ENCODE measurements around the gene CSMD2.
A peak's percentile ranks its signal among the peaks of the same experiment; 100 is the strongest.
"Not testable (repeated sequence)": the region's sequence is repeated elsewhere in the genome, so short reads cannot be mapped to it uniquely, and the experiment has no call there.

The CSMD2 gene

DNA sequence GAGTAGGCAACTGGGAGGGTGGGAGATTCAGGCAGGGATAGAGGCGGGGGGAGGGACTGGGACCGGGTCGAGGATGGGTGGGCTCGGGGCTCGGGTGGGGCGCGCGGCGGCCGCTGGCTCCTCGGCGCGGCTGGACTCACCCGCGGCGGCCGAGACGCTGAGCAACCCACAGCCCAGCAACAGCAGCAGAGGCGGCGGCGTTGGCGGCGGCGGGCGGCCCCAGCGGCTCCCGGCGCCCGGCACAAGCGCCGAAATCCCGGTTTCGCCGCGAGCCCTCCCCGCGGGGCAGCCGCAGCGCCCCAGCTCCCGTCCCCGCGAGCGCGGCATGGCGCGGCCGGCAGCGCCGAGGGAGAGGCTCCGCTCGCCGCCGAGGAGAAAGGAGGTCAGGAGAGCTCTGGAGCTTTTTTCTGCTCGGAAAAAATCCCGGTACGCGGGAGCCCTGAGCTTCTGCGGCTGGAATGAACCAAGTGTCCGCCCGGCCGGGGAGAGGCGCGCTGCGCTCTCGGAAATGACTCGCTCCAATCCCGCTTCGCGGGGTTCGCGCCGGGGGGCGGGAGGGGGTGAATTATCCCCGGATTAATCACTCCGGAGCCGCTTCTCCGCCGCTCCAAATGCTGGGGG, at the start of gene CSMD2:
Gene CSMD2, minus strand, starts transcription at position 460 of the 621 bp plus-strand sequence. Its CDS starts 133 bp downstream, at position 327.
- peak; percentile 55 for DNase-seq

DNA sequence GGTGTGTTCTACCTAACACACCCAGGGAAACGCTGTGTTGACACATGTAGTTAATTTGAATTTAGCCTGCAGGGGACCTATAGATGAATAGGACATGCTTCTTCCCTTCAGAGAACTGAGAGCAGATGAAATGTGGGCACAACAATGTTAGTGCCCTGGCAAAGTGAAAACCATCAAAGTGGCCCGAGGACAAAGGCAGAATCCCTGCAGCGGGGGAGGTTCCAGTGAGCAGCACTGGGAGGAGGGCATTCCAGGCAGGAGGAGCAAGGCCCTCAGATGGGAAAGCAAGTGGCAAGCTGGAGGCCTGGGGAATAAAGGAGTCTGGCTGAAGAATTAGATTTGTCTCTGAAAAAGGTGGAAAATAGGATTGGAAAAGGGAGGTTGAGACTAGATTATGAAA, 48.9 kb upstream of the CSMD2 start:
- DNase-seq: no peak

DNA sequence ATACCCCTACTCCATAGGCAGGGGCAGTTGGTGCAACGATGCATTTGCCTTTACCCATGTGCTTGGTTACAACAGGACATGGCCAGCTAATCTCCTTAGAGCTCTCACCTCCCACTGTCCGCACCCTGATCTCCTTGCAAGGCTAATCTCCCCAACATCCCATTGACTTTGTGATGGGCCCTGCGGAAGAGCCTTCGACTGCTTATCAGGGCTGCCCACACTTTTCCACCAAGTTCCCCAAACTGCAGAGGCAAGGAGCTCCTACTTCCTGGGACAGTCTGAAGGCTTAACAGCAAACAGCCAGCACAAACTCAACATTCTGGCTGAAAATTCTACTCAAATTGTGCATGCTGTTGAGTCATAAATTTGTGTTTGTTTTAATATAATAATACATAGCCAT, 47.6 kb upstream of the CSMD2 start:
- DNase-seq: no peak

DNA sequence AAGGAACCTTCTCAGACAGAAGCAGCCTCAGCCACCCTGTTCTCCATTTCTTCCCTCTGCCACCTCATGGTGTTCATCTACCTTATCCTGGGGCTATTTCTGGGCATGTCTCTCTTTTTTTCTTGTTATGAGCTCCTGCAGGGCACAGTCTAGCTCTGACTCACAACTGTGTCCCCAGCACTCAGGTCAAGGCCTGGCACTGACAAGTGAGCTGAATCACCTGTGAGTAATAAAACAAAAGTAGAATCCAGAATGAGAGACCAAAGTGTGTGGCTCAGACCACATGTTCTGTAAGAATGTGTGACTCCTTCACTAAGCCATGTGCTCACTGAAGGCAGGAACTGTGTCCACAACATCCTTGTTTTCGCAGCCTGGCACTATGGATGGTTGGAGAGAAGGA, 34.9 kb upstream of the CSMD2 start:
- no peak for DNase-seq

DNA sequence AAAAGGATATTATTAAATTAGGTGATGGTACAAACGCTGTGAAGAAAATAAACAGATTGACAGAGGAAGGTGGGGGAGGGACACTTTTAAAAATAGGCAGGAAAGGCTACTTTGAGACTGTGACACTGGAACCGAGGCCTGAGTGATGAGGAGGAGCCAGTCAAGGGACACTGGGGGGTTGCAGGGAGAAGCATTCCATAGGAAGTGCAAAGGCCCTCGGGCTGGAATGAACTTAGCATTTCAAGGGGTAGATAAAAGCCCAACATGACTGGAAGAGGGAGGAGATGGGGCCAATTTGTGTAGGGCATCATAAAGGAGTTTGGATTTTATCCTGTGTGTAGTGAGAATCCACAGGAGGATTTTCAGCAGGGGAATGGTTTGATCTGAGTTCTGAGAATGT, 27.6 kb upstream of the CSMD2 start:
- no peak for DNase-seq

DNA sequence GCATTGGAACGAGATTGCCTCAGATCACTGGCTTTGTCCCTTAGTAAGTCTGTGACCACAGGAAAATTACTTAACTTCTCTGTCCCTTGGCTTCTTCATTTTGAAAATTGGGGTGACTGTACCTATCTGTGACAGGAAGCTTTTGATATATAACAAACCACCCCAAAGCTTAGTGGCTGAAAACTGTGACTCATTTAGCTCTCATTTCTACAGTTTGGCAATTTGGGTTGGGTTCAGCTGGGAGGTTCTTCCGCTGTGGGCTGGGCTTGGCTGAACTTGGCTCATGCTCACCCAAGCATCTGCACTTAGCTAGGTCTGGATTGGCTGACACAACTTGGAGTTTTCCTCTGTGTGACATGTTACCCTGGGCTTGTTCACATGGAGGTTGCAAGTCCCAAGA, 25.7 kb upstream of the CSMD2 start:
- no peak for DNase-seq

DNA sequence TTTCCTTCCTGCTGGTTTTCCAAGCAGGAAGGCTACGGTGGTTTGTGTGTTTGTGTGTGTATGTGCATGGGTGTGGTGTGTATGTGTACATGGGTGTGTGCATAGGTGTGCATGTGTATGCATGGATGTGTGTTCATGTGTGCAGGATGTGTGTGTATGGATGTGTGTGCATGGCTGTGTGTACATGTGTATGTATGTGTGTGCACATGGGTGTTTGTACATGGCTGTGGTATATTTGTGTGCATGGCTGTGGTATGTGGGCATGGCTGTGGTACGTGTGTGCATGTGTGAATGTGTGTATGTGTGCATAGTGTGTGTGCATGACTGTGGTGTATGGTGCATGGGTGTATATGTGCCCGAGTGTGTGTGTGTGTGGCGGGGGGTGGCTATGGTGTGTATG, 24.0 kb upstream of the CSMD2 start:
- no peak for DNase-seq

DNA sequence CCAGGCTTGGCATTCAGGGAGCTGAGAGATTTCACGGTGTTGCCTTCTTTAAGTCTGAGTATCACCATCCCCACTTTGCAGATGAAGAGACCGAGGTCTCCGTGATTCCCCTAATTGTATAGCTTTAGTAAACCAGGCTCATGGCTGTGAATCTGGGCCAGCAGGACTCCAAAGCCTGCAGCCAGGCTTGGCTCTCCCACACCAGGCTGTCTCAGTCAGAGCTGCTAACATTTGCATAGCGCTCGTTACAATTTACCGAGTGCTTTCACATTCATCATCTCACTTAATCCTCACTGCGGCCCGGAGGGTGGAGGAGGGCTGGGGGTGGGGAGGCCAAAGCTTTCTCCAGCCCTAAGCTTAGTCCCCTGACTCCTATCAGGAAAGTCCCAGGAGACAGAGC, 23.4 kb upstream of the CSMD2 start:
- DNase-seq: no peak

DNA sequence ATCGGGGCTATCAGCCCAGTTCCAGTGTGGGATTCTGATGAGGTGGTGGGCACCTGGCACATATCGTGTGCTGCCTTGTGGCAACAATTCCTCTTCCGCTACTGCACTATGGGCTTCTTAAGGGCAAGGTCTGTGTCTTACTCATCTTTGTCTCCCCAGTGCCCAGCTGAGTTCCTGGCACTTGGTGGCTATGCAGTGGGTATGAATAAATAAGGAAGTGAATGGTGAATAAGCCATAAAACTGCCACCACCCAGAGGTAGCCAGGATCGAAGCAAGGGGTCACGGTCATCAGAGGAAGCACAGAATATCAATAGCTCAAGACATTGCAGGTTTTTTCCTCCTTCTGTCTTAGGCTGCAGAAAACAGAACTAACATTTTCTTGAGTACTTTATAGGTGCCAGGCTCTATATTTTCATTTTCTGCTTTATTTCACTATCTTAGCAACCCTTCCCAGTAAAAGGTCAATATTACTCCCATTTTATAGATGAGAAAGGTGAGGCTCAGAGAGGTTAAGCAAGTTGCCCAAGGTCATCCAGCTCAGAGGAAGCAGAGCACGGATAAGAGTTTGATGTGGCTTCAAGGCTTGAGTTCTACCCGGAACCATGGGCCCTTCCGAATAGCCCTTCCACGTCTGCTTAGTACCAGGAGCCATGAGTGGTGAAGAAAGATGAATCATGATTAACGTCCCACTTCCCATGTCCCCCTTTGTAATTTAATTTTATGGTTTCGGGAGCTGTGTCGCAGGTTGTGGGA, 21.9 kb upstream of the CSMD2 start:
- no peak for DNase-seq

DNA sequence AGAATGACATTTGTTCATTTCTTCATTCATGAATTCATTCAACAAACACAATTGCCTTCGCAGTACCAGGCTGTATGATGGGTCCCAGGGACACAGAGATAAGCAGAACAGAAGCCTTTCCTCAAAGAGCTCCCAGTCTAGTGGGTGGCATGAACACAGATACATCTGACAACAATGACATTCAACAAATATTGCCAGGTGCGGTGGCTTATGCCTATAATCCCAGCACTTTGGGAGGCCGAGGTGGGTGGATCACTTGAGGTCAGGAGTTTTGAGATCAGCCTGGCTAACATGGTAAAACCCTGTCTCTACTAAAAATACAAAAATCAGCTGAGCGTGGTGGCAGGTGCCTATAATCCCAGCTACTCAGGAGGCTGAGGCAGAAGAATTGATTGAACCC, 18.4 kb upstream of the CSMD2 start:
- DNase-seq: not testable (repeated sequence)

DNA sequence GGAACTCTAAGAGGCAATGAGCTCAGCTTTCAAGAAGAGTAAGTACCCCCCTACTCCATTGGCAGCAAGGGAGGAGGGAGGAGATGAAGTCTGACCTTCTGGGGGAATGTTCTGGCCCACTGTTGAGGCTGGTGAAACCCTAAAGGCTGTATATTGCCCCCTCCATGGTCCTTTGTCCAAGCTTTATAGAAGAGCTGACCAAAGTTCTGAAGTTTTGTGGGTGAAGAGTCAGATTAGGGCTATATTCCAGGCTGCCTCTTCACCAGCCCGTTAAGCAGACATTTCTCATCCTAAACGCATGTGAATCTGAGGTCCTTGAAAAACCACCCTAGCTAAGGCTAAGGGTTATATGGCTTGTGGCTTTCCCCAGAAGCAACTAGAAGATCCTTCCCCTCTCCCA, 13.0 kb upstream of the CSMD2 start:
- no peak for DNase-seq

DNA sequence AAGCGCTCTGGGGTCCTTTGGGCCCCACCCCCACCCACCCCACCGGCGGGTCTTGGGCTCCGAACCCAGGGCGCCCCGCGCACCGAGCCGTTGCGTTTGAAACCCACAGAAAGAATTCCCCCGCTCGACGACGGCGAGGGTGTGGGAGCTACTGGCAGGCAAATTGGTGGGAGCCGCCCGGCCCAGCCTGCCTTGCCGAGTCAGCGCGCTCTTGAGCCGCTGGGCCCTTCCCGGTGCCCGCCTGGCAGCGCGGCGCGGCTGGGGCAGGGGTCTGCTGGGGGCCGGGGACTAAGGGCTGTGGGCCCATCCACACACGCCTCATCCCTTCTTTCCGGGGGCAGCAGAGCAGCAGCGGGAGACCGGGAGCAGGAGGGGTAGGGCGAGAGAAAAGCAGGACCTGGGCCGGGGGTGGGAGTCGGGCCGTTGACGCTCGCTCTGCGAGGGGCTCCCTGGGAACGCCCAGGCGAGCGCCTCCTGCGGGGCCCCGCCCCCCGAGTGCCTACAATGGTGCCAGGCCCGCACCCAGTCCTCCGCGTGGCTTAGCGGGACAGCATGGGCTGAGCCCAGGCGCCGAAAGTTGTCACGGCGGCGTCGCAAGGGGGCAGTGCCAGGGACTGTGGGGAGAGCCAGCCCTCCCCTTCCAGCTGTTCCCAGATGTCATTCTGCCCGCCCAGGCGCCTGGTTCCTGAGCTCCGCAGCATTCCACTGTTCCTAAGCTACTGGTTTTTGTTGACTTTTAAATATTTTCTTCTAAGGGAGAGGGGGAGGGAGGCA, 12.0 kb upstream of the CSMD2 start, which contains the start of gene C1orf94:
Gene C1orf94, plus strand, starts transcription at position 78 of the 774 bp plus-strand sequence. CDS start 883 bp downstream, outside the sequence.
- DNase-seq: no peak

DNA sequence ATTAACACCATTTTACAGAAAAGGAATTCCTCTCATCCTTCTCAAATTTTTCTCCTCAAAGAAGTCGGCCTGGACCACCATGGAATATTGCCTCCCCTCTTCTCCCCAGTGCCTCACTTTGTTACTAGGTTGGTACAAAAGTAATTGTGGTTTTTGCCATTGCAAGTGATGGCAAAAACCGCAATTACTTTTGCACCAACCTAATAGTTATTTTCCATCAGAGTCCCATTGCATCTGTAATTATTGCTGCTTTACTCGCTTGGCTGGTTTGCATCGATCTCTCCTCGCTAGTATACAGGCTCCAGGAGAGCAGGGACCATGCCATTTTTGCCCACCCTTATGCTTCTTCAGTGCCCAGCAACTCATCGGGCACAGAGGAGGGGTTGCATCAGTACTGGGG, 10.7 kb upstream of the CSMD2 start:
- no peak for DNase-seq

DNA sequence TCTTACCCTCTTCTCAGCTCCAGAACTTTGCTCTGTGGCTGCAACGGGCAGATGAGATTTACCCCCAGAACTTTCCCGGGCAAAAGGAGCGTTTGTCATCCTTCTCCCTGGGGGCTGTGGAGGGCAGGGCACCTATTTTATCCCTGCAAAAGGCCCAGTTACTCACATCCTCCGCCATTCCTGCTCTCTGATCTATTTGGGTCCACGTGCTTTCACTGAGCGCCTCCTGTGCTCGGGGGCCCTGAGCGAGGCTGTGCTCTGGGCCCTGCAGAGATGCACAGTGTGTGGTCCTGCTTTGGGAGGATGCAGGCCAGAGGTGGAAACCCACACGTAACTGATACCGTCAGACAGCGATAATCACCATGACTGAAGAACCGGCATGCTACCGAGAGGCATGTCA, 2.4 kb upstream of the CSMD2 start:
- DNase-seq: no peak

DNA sequence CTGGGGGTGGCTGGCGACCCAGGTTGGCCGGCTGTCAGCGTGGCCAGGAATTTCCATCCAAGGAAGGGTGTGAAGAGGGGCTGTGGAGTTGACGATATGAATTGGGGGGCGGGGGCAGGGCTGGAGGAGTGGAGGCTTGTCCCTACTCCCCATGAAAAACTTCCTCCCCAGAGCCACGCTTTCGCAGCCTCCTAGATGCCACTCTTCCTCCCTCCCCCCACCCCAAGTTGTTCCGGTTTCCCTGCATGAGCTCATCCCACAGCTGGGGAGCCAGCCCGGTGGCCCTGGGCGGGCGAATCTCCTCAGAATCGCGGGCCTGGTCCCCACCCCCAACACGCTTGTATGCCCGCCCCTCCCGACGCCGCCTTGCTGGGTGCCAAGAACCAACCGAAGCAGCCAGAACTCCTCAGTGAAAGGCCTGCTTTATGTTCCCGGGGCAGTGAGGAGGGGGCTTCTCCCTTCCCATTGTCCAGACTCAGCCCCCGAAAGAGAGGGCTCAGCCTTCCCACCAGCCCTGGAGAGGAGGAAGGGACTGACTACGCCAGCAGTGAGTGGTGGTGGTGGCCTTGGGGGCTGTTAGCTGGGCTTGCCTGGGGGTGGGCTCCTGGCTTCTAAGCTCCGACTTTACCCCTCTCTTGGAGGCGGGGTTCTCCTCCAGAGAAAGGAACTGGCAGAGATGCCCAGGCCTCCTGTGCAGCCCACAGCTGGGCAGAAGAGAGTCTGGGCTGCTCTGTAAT, 1.8 kb upstream of the CSMD2 start:
- no peak for DNase-seq

DNA sequence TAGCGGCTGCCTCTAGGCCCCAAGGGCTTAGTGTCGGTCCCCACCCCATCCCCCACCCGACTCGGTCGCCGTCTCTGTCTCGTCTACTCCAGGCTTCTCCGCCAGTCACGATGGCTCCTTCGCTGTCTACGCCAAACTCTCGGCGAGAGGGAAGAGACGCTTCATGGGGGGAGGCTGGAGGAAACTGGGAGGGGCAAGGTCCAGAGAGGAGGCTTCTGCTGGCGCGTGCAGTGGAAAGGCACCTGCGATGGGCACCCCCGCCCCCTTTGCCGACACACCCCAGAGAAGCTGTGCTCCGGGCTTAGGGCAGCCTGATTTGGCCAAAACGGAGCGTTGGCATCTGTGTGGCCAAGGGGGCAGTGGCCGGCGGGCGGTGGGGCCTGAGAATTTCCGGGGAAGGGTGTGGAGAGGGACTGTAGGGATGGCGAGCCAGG, 1.2 kb upstream of the CSMD2 start:
- DNase-seq: no peak

DNA sequence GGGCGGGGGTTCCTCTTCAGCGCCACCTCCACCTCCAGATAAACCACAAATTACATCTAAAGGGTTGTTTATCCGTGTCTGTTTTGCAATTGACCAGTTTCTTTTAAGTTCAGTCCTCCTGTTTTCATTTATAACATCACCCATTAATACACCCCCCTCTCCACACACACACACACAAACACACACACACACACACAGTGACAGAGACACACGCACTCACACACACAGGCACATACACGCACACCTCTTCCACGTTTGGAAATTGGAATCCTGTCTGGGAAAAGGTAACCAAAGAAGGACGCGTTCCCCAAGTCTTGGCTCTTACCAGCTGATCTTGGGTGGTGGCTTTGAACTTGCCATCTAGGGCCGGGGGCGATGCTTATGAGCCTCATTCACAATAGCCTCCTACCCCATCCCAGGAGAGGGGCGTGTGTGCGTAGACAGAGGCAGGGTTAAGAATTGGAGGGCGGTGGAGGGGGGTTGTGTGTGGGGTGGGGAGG, 442 bp upstream of the CSMD2 start:
- peak; percentile 26 for DNase-seq

DNA sequence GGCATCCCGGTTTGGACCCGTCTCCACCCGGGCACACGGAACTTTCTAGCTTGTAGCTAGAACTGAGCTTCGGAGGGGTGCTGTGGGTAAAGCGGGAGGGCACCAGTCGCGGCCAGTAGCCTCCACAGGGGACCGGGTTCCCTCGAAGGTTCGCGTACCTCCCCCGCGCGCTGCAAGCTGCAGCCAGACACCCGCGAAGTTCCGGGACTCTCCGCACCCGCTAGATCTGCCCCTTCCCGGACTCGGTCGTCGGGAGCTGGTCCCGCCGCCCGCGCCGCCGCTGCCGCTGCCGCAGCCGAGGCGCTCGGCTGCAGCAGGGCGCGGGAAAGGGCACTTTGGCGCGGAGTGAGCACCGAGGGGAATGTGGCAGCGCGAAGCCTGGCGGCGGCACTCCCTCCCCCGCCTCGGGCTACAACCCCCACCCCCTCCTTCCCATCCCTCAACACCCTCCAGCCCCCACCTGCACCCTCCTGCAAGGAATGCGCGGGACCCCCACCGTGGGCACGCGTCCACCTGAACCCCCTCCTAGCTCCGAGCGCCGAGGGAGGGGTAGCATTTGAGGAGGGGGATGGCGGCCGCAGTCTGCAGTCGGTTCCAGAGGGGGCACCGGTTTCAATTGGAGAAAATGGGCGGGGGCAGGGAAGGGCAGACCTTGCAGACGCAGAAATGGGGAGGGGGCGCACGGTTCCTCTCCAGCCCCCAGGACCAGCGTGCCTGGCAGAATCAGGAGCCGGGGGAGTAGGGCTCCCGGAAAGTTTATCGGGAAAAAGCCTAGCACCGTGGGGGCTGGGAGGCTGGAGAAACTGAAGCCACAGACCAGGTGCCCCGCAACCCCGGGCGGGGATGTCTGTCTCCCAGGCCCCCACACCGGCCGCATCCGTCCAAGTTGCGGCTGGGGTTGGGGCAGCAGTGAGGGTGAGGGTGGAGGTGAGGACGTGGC, 968 bp downstream of the CSMD2 start:
- peak; percentile 35 for DNase-seq

DNA sequence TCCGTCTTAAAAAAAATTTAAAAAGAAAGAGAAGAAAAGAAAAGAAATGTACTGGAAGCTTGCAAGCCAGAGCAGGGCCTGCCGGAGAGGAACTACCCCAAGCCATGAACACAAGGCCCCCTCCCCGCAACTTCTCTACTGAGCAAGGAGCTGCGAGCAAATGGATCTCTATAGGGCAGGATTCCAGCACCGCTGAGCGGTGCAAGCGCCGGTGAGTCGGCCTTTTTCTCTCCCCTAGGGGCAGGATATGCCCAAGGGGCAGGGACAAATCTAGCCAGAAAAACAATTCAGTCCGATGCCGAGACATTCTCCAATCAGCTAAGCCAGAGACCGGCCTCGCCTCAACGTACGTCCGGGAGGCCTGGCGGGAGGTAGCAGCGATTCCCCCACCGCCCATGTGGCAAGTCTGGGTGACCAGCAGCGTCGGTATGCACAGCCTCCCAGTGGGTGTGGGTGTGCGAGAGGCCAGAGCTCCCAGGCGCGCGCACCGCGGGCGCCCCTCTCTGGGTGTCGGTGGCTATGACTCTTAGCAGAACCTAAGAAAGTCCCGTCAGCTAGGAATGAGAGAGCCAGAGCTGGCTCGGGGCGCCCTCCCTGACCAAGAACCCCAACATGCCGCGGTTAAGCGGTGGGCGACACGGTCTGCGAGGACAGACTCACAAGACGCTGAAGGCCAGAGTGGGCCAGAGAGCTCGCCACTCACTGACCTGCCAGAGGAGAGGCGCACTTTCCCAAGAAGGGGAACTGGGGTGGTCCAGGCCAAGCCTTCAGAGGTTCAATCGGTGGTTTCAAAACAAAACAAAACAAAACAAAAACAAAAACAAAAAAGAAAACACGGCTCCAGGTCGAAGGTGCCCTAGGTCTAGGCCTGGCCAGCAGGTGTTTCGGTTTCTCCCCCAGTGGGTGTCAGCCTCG, 1.9 kb downstream of the CSMD2 start:
- peak; percentile 73 for DNase-seq

DNA sequence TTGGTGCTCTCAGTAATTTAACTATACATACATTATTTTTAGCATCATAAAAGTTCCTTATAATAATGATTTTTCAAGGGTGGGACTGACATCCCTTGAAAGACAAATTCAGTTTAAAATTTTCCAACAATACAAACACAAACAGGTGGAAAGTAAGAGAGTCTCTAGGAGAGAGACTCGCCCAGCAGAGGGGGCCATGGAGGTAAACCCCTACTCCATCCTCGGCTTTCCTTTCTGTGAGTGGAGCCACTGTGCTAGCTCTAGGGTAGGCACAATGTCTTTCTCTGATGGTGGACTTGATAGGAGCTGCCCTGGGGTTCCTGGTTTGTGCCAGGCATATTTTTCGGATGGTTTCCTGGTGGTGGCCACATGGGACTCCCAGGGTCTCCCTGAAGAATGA, 8.3 kb downstream of the CSMD2 start:
- DNase-seq: no peak

DNA sequence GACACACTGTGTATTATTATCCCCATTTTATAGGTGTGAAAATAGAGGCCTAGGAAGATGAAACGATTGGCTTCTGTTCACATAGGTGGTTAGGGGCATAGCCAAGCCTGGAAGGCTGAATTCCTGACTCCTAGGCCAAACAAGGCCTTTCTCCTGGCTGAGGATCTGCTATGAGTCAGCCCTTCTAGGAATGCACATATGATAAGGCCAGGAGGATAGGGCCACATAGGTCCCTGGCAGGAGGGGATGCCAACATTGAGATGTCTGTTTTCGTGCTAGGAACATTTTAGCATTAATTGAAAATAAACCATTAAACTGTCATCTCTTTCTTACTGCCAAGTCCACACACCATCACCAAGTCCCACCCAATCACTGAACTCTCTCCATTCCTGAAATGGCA, 9.2 kb downstream of the CSMD2 start:
- no peak for DNase-seq

All from DMS79 (cell line).